ENCODE results near the gene RIN1. TPM values are rescaled to one million over a fixed set of nuclear protein-coding genes. Genes with fewer than 3 reads are reported as not detected.

Gene RIN1
- total and polyA plus RNA-seq, 11 donors: 0.99 to 5.2 (median 1.5) TPM

DNA sequence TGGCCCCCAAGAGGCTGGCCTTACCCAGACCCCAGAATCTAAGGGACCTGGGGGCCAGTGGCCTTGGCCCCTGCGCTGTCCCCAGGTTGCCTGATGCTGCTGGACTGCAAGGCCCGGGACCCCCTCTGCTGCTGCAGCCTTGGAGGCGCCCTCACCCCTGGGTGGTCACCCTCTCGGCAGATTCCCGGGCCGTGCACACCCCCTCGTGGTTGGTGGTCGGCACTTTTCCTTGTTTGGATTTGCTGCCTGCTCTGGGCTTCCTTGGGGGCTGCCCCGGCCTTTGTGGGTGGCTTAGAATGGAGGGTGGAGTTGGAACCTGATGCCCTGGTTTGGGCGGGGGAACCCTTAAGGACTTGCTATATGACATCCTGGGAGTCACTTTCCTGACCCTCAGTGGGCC lies 5.3 kb downstream of the RIN1 start:
- 60 to 70% (median 66%) methylated on average over 10 of the region's 10 CpGs for WGBS, 4 donors
- DNase-seq (peak in 2 of 5 donors; percentile 14 to 48), ATAC-seq (no peak)
- H3K27me3 ChIP-seq: no peaks in the 10 kb centered on the region
- H3K4me3 ChIP-seq: no peak overlapping the region
- H3K4me1 ChIP-seq: peaks cover 7 to 46% (median 37%) of the 10 kb centered on the region in 12 donors
- peaks cover 0 to 19% (median 0%) of the 10 kb centered on the region in 9 donors for H3K36me3 ChIP-seq
- no peaks in the 10 kb centered on the region for H3K9me3 ChIP-seq
- TF ChIP-seq, protein P1, sequence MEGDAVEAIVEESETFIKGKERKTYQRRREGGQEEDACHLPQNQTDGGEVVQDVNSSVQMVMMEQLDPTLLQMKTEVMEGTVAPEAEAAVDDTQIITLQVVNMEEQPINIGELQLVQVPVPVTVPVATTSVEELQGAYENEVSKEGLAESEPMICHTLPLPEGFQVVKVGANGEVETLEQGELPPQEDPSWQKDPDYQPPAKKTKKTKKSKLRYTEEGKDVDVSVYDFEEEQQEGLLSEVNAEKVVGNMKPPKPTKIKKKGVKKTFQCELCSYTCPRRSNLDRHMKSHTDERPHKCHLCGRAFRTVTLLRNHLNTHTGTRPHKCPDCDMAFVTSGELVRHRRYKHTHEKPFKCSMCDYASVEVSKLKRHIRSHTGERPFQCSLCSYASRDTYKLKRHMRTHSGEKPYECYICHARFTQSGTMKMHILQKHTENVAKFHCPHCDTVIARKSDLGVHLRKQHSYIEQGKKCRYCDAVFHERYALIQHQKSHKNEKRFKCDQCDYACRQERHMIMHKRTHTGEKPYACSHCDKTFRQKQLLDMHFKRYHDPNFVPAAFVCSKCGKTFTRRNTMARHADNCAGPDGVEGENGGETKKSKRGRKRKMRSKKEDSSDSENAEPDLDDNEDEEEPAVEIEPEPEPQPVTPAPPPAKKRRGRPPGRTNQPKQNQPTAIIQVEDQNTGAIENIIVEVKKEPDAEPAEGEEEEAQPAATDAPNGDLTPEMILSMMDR (IDR thresholded peaks at IDR 0.05): no peak
- TF ChIP-seq POLR2A (IDR thresholded peaks at IDR 0.05): no peak
- H3K27ac ChIP-seq: no peak overlapping the region
- intact Hi-C loops (cut with DNase I): no loop called here

DNA sequence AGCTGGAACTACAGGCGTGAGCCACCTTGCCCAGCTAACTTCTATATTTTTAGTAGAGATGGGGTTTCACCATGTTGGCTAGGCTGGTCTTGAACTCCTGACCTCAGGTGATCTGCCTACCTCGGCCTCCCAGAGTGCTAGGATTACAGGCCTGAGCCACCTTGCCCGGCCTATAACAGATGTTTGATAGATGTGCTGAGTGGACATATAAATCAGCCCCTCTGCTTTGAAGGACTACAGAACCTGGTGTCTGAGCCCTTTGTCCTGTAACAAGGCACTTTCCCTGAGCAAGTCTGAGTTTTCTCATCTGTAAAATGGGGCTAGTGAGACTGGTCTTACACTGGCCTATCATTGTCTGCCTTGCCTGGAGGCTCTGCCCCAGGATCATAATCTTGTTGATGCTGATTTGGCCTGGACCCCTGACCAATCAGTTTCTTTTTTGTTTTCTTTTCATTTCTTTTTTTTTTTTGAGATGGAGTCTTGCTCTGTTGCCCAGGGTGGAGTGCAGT lies 7.0 kb downstream of the RIN1 start:
- H3K4me1 ChIP-seq: peaks cover 4 to 37% (median 32%) of the 10 kb centered on the region in 12 donors
- no peak overlapping the region for H3K4me3 ChIP-seq
- 92 to 95% (median 92%) methylated on average over 3 of the region's 3 CpGs for WGBS, 4 donors
- ATAC-seq (no peak), DNase-seq (peak in 1 of 5 donors; percentile 14)
- intact Hi-C loops (cut with DNase I): loop anchor here in 3 of 10 donors (2.0 to 5.0 kb wide), 3 partner anchors 16 to 58 kb away; no protein-coding TSS in a partner anchor
- H3K27ac ChIP-seq: no peak overlapping the region
- no peak for TF ChIP-seq POLR2A (IDR thresholded peaks at IDR 0.05)
- TF ChIP-seq, protein P1 (IDR thresholded peaks at IDR 0.05): no peak
- no peaks in the 10 kb centered on the region for H3K9me3 ChIP-seq
- H3K27me3 ChIP-seq: no peaks in the 10 kb centered on the region
- H3K36me3 ChIP-seq: peaks cover 0 to 19% (median 0%) of the 10 kb centered on the region in 9 donors

DNA sequence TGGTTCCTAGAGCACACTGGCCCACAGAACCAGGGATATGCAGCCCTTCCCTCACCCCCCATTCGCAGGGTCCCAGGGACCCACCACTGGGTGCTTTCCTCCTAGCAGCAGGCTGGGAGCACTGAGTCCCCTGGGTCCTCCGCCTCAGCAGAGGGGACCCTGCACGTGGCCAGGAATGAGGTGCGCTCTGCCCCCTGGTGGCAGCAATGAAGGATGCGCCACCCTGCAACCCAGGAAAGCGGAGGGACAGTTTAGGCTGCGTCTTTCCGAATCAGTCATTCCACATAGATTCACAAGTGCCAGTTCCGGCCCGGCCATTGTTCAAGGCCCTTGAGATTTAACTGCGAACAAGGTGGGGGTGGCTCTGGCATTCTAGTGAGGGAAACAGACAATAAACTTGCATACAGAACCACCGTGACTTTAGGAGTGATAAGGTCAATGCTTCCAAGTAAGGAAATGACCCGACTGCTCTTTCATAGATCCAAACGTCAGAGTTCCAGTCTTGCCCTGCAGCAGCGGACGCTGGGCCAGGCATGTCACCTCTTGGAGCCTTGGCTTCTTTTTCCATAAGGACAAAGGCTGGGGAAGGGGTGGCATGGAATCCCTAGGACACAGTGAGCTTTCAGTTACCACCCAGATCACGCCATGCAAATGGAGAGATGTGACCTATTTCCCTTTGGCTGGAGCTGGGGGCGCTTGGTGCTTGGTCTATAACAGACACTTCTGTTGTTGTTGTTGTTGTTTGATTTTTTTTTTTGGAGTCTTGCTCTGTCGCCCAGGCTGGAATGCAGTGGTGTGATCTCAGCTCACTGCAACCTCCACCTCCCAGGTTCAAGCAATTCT lies 7.7 kb downstream of the RIN1 start:
- TF ChIP-seq POLR2A (IDR thresholded peaks at IDR 0.05): no peak
- TF ChIP-seq, protein P1 (IDR thresholded peaks at IDR 0.05): peak; percentile 92 to 98 (median 97)
- Histone ChIP-seq H3K27me3 (no peaks in the 10 kb centered on the region), H3K27ac (peak overlapping the region in 5 of 12 donors; percentile 19 to 84 (median 23)), H3K4me3 (peak overlapping the region in 6 of 12 donors; percentile 1 to 28 (median 21)), H3K36me3 (peaks cover 0 to 17% (median 0%) of the 10 kb centered on the region in 9 donors), H3K9me3 (no peaks in the 10 kb centered on the region), H3K4me1 (peaks cover 4 to 37% (median 32%) of the 10 kb centered on the region in 12 donors)
- ATAC-seq (peak; percentile 56 to 79 (median 74)), DNase-seq (peak; percentile 78 to 87 (median 80))
- 9 to 13% (median 11%) methylated on average over 16 to 19 of the region's 19 CpGs for WGBS, 4 donors
- intact Hi-C loops (cut with DNase I): loop anchor here in 8 of 10 donors (1.0 to 5.0 kb wide), 4 partner anchors 16 to 59 kb away; no protein-coding TSS in a partner anchor

DNA sequence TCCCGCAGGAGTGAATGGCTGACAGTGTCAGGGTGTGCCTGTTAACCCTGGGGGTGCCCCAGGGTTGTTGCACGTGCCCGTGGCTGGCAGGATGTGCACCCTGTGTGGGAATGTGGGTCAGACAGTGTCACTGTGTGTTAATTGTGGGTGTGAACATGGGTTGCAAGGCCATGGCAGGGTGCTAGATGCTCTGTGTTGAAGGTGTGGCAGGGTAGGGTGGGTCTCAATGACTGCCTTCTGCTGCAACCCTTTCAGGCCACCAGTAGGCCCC lies 8.3 kb downstream of the RIN1 start:
- peak in 2 of 5 donors; percentile 23 for DNase-seq
- peak overlapping the region in 5 of 12 donors; percentile 19 to 84 (median 64) for H3K27ac ChIP-seq
- H3K27me3 ChIP-seq: no peaks in the 10 kb centered on the region
- ATAC-seq: peak in 1 of 4 donors; percentile 1
- H3K9me3 ChIP-seq: no peaks in the 10 kb centered on the region
- peaks cover 0 to 12% (median 0%) of the 10 kb centered on the region in 9 donors for H3K36me3 ChIP-seq
- intact Hi-C loops (cut with DNase I): loop anchor here in 8 of 10 donors (1.0 to 5.0 kb wide), 4 partner anchors 15 to 59 kb away; no protein-coding TSS in a partner anchor
- peaks cover 4 to 37% (median 32%) of the 10 kb centered on the region in 12 donors for H3K4me1 ChIP-seq
- TF ChIP-seq POLR2A (IDR thresholded peaks at IDR 0.05): peak in 1 of 2 donors; percentile 2
- TF ChIP-seq, protein P1 (IDR thresholded peaks at IDR 0.05): no peak
- H3K4me3 ChIP-seq: peak overlapping the region in 1 of 12 donors; percentile 17
- 54 to 73% (median 65%) methylated on average over 3 of the region's 3 CpGs for WGBS, 4 donors

All from heart left ventricle (tissue), 16 donors.